Measurements from ENCODE around the gene LRRN2. TPM values are rescaled to one million over a fixed set of nuclear protein-coding genes. Genes with fewer than 3 reads are reported as not detected.

The LRRN2 gene
- total and polyA plus RNA-seq, 11 donors: 0.65 to 4.2 (median 1.5) TPM

DNA sequence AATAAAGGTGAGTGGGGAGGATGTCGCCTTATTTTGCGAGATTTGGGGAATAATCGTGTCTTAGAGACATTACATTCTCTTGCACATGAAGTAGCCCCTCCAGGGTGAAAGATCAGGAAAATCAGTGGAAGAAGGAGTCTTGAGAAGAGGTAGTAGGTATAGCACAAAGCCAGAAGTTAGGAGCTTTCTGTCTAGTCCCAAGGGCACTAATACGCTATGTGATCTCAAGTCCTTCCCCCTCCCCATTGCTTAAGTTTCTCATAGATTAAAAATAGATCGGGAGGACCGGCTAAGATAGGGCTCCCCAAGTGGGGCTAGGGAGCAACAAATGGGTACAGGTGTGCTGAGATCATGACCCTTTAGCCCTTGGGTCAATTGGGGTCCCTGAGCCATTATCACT is 13.5 kb downstream of the LRRN2 start:
- Histone ChIP-seq H3K4me3 (no peak overlapping the region), H3K4me1 (no peaks in the 10 kb centered on the region), H3K36me3 (no peaks in the 10 kb centered on the region), H3K27me3 (peaks cover 0 to 8% (median 0%) of the 10 kb centered on the region in 9 donors), H3K27ac (no peak overlapping the region), H3K9me3 (no peaks in the 10 kb centered on the region)
- DNase-seq (no peak), ATAC-seq (no peak)
- intact Hi-C loops (cut with DNase I): no loop called here
- 76 to 88% (median 78%) methylated on average over 6 of the region's 6 CpGs for WGBS, 4 donors
- no peak for TF ChIP-seq POLR2A (IDR thresholded peaks at IDR 0.05)
- TF ChIP-seq, protein P1, sequence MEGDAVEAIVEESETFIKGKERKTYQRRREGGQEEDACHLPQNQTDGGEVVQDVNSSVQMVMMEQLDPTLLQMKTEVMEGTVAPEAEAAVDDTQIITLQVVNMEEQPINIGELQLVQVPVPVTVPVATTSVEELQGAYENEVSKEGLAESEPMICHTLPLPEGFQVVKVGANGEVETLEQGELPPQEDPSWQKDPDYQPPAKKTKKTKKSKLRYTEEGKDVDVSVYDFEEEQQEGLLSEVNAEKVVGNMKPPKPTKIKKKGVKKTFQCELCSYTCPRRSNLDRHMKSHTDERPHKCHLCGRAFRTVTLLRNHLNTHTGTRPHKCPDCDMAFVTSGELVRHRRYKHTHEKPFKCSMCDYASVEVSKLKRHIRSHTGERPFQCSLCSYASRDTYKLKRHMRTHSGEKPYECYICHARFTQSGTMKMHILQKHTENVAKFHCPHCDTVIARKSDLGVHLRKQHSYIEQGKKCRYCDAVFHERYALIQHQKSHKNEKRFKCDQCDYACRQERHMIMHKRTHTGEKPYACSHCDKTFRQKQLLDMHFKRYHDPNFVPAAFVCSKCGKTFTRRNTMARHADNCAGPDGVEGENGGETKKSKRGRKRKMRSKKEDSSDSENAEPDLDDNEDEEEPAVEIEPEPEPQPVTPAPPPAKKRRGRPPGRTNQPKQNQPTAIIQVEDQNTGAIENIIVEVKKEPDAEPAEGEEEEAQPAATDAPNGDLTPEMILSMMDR (IDR thresholded peaks at IDR 0.05): no peak

DNA sequence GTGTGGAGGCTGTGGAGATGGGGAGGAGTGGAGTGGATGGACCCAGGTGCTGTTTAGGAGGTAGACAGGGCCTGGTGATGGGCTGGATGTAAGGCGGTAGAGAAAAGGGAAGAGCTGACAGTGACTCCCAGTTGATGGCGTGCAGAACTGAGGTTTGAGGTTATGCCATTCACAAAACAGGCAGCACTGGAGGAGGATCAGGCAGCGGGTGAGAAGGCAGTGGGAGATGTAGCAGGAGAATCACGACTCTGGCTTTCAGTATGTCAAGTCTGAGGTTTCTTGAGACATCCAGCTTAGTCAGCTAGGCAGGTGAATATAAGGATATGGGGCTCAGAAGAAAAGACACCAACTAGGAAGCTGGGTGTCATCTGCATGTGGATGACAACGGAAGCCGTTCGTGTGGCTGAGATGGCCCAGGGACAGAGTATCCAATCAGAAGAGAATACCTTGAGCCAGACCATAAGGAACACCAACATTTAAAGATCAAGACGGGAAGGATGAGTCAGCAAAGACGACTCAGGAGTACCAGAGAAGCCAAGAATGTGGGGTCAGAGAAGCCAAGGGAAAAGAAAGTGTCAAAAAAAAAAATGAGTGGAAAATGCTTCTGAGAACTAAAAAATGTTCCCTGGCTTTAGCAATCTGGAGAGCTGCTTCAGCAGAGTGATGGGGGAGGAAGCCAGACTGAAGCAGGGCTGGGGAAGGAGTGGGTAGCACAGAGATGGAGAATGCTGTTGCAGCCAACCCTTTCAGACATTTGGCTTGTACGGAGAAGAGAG is 15.2 kb downstream of the LRRN2 start:
- 67 to 76% (median 69%) methylated on average over 10 of the region's 10 CpGs for WGBS, 4 donors

DNA sequence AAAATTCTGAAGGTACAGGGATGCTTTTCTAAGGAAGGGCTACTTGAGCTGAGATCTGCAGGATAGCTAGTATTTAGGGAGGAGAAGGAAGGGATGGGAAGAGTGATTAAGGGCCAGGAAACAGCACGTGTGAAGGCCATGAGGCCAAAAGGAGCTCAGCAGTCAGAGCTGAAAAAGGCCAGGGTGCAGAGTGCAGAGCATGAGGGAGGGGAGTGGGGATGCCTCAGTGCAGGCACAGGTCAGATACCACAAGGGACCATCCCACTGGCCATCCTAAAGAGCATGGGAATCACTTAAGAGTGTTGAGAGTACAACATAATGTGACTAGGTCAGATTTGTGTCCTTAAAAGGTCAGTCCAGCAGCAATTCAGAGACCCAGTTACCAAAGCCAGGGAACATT is 16.0 kb downstream of the LRRN2 start:
- no peak overlapping the region for H3K4me3 ChIP-seq
- intact Hi-C loops (cut with DNase I): no loop called here
- no peak overlapping the region for H3K27ac ChIP-seq
- H3K9me3 ChIP-seq: no peaks in the 10 kb centered on the region
- WGBS, 4 donors: 0 to 21% (median 12%) methylated on average over 1 of the region's 1 CpG
- H3K36me3 ChIP-seq: no peaks in the 10 kb centered on the region
- DNase-seq (no peak), ATAC-seq (no peak)
- H3K4me1 ChIP-seq: no peaks in the 10 kb centered on the region
- TF ChIP-seq, protein P1 (IDR thresholded peaks at IDR 0.05): no peak
- TF ChIP-seq POLR2A (IDR thresholded peaks at IDR 0.05): no peak
- H3K27me3 ChIP-seq: no peaks in the 10 kb centered on the region

More for the DNA sequence above, 15.2 kb downstream of the LRRN2 start:
- intact Hi-C loops (cut with DNase I): no loop called here
- no peaks in the 10 kb centered on the region for H3K36me3 ChIP-seq
- no peak overlapping the region for H3K27ac ChIP-seq
- H3K9me3 ChIP-seq: no peaks in the 10 kb centered on the region
- TF ChIP-seq, protein P1 (IDR thresholded peaks at IDR 0.05): no peak
- no peak for TF ChIP-seq POLR2A (IDR thresholded peaks at IDR 0.05)
- ATAC-seq (no peak), DNase-seq (no peak)
- no peaks in the 10 kb centered on the region for H3K4me1 ChIP-seq
- H3K27me3 ChIP-seq: no peaks in the 10 kb centered on the region
- H3K4me3 ChIP-seq: no peak overlapping the region

DNA sequence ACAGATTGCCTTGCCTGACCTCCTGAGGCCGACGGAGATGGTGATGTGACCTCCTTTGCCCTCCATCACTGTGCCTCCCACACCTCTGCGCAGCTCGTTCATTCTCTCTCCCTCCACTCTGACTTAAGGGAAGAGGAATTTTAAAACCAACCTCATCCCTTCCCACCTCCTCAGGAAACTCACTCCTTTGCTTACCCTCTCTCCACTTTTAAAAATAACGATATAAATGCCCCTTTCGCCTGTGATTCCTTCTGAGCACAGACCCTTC is 21.2 kb downstream of the LRRN2 start:
- WGBS, 4 donors: 69 to 80% (median 74%) methylated on average over 6 of the region's 6 CpGs
- no peak for ATAC-seq
- intact Hi-C loops (cut with DNase I): loop anchor here in 1 of 10 donors (5.0 kb wide), 1 partner anchor 53 kb away; no protein-coding TSS in a partner anchor

More for the DNA sequence above, 21.2 kb downstream of the LRRN2 start:
- Histone ChIP-seq H3K36me3 (no peaks in the 10 kb centered on the region), H3K4me3 (no peak overlapping the region), H3K27ac (no peak overlapping the region), H3K27me3 (no peaks in the 10 kb centered on the region), H3K9me3 (no peaks in the 10 kb centered on the region), H3K4me1 (no peaks in the 10 kb centered on the region)
- DNase-seq: no peak
- TF ChIP-seq, protein P1 (IDR thresholded peaks at IDR 0.05): no peak
- no peak for TF ChIP-seq POLR2A (IDR thresholded peaks at IDR 0.05)
